HepG2 (cell line): ENCODE measurements around the gene NOS1. TPM values are rescaled to one million over a fixed set of nuclear protein-coding genes. Genes with fewer than 3 reads are reported as not detected.

ENCODE experiments used
- ASH2L ChIP-seq: fragments of 300-600, 200-600 bp; sonication (generic); IDR thresholded peaks from 2 replicates; pipeline ENCODE4 v1.7.0; 2017; ENCODE audit warnings: low read depth, mild to moderate bottlenecking, moderate library complexity, mixed read lengths, low read length; ENCODE audit not compliant: insufficient read length
- CBFB ChIP-seq: sonication (generic); formaldehyde crosslinking; IDR thresholded peaks from 2 replicates; pipeline ENCODE4 v1.4.0; 2020; ENCODE audit warnings: missing genetic modification reagents
- CBX1 ChIP-seq: IDR thresholded peaks from one replicate; pipeline ENCODE4 v1.6.1; 2016; ENCODE audit warnings: antibody characterized with exemption, low read depth
- CENPT ChIP-seq: sonication (generic); formaldehyde crosslinking; IDR thresholded peaks from 2 replicates; pipeline ENCODE4 v1.8.0; 2022; ENCODE audit warnings: low read depth, mild to moderate bottlenecking, moderate library complexity, missing genetic modification reagents
- DR1 ChIP-seq: sonication (generic); formaldehyde crosslinking; IDR thresholded peaks from 2 replicates; pipeline ENCODE4 v1.8.0; 2021; ENCODE audit warnings: mild to moderate bottlenecking, missing genetic modification reagents, inconsistent platforms
- LCORL ChIP-seq, 2 experiments: fragments of 450-650 bp in 1 of 2; sonication (generic) in 1 of 2; formaldehyde crosslinking in 1 of 2; IDR thresholded peaks; 2 replicates each; pipeline versions ENCODE4 v1.5.0 to v1.6.1; 2017 to 2020; ENCODE audit warnings: antibody characterized with exemption in 1 of 2, missing genetic modification reagents in 1 of 2
- MTA1 ChIP-seq: sonication (generic); formaldehyde crosslinking; IDR thresholded peaks from 2 replicates; pipeline ENCODE4 v1.4.0; 2020; ENCODE audit warnings: missing genetic modification reagents, mild to moderate bottlenecking, borderline replicate concordance
- MYC ChIP-seq: sonication (generic); formaldehyde crosslinking; IDR thresholded peaks from 2 replicates; pipeline ENCODE4 v1.9.0; 2021; ENCODE audit warnings: missing genetic modification reagents, borderline replicate concordance
- NR0B2 ChIP-seq: sonication (generic); formaldehyde crosslinking; IDR thresholded peaks from 2 replicates; pipeline ENCODE4 v1.4.0; 2020; ENCODE audit warnings: mild to moderate bottlenecking, missing genetic modification reagents
- RAD21 ChIP-seq: fragments of 450-650 bp; formaldehyde crosslinking; IDR thresholded peaks from 2 replicates; pipeline ENCODE4 v1.5.0; 2020; ENCODE audit warnings: mild to moderate bottlenecking
- SATB2 ChIP-seq: sonication (generic); formaldehyde crosslinking; IDR thresholded peaks from 2 replicates; pipeline ENCODE4 v1.5.0; 2020; ENCODE audit warnings: missing genetic modification reagents
- SKIL ChIP-seq: sonication (generic); formaldehyde crosslinking; IDR thresholded peaks from 2 replicates; pipeline ENCODE4 v1.8.0; 2022; ENCODE audit warnings: missing genetic modification reagents, mild to moderate bottlenecking, moderate library complexity, borderline replicate concordance
- TRIM24 ChIP-seq: sonication (generic); formaldehyde crosslinking; IDR thresholded peaks from 2 replicates; pipeline ENCODE4 v1.8.0; 2022; ENCODE audit warnings: mild to moderate bottlenecking, missing genetic modification reagents
- U2AF2 ChIP-seq: fragments of 200-400 bp; formaldehyde crosslinking; IDR thresholded peaks from 2 replicates; pipeline ENCODE4 v1.6.1; 2017; ENCODE audit warnings: low read depth, mild to moderate bottlenecking, low read length
- ZHX1 ChIP-seq: sonication (generic); formaldehyde crosslinking; IDR thresholded peaks from 2 replicates; pipeline ENCODE4 v1.8.1; 2022; ENCODE audit warnings: low read depth, mild to moderate bottlenecking, missing genetic modification reagents
- ZKSCAN8 ChIP-seq: IDR thresholded peaks from 2 replicates; pipeline ENCODE4 v1.6.1; 2016; ENCODE audit warnings: borderline replicate concordance, missing genetic modification reagents, missing compliant biosample characterization
- ZMAT3 ChIP-seq: sonication (generic); formaldehyde crosslinking; conservative IDR thresholded peaks from 2 replicates; pipeline ENCODE4 v1.7.0; 2021; ENCODE audit warnings: missing genetic modification reagents
- ZNF570 ChIP-seq: sonication (generic); formaldehyde crosslinking; IDR thresholded peaks from 2 replicates; pipeline ENCODE4 v1.4.0; 2020; ENCODE audit warnings: mild to moderate bottlenecking, missing genetic modification reagents, borderline replicate concordance
- ZNF576 ChIP-seq: sonication (generic); formaldehyde crosslinking; IDR thresholded peaks from 2 replicates; pipeline ENCODE4 v1.4.0; 2020; ENCODE audit warnings: mild to moderate bottlenecking, missing genetic modification reagents
- ZNF724P ChIP-seq: sonication (generic); formaldehyde crosslinking; IDR thresholded peaks from 2 replicates; pipeline ENCODE4 v1.8.0; 2022; ENCODE audit warnings: missing genetic modification reagents, borderline replicate concordance
- ZNF781 ChIP-seq: sonication (generic); formaldehyde crosslinking; IDR thresholded peaks from 2 replicates; pipeline ENCODE4 v1.5.1; 2020; ENCODE audit warnings: borderline replicate concordance, mild to moderate bottlenecking, missing genetic modification reagents; ENCODE audit errors: not compliant biosample characterization
- ZSCAN5A ChIP-seq: sonication (generic); formaldehyde crosslinking; IDR thresholded peaks from 2 replicates; pipeline ENCODE4 v1.8.0; 2022; ENCODE audit warnings: mild to moderate bottlenecking, missing genetic modification reagents, borderline replicate concordance
- polyA plus RNA-seq, 8 experiments: library from polyadenylated mRNA; depleted of rRNA in 3 of 8; stranded (reverse) in 7 of 8; unstranded in 1 of 8; fragments of >200 nt; fragmentation: Illumina TruSeq in 4 of 8; extraction: Trizol in 4 of 8; gene quantifications; 2 replicates each; pipeline versions ENCODE4 v1.2.1 to v1.2.3, GENCODE V29; 2011 to 2016; ENCODE audit warnings: low read depth in 4 of 8, missing spikeins in 1 of 8, mixed read lengths in 1 of 8; ENCODE audit not compliant: insufficient read depth in 1 of 8
- total RNA-seq, 5 experiments: library from RNA; depleted of rRNA; stranded (reverse); fragments of >200 nt; fragmentation: Illumina TruSeq; extraction: Trizol; gene quantifications; 2 replicates each; pipeline ENCODE4 v1.2.3, GENCODE V29; 2016; ENCODE audit warnings: low read depth in 1 of 5

Gene NOS1
- total and polyA plus RNA-seq, 2 of the 13 experiments (the other 11 are each of a cell fraction or from before 2014, with no cell fraction given): not detected

GRCh38 chr12:117190210-117190781 lies 171.1 kb downstream of the NOS1 start, which contains the start of gene FBXO21 (continued):
- TF ChIP-seq MTA1 (no peak), CENPT (CRISPR knock-in tag) (peak; percentile 64; the same call in 1 of the 2 replicates), U2AF2 (no peak), CBFB (0 out of 2 replicates have a peak, but pooled peaks have one; percentile 19), LCORL (IDR thresholded peaks at IDR 0.05) (no peak), LCORL (CRISPR knock-in tag; IDR thresholded peaks at IDR 0.05) (0 out of 2 replicates have a peak, but pooled peaks have one; percentile 22), NR0B2 (CRISPR knock-in tag) (peak; percentile 52; the same call in 1 of the 2 replicates), TRIM24 (CRISPR knock-in tag) (no peak), ZKSCAN8 (CRISPR knock-in tag) (no peak), CBX1 (peak; percentile 75), ASH2L (peak; percentile 91), ZSCAN5A (CRISPR knock-in tag) (peak; percentile 31; the same call in 1 of the 2 replicates), ZNF570 (CRISPR knock-in tag) (no peak), ZHX1 (CRISPR knock-in tag) (peak; percentile 90), MYC (CRISPR knock-in tag) (peak; percentile 71), ZNF576 (CRISPR knock-in tag) (0 out of 2 replicates have a peak, but pooled peaks have one; percentile 25), DR1 (peak; percentile 62; the same call in 1 of the 2 replicates), ZMAT3 (CRISPR knock-in tag) (0 out of 2 replicates have a peak, but pooled peaks have one; percentile 39), SATB2 (CRISPR knock-in tag) (no peak), SKIL (0 out of 2 replicates have a peak, but pooled peaks have one; percentile 26), ZNF781 (CRISPR knock-in tag) (no peak), ZNF724P (CRISPR knock-in tag) (0 out of 2 replicates have a peak, but pooled peaks have one; percentile 32), RAD21 (CRISPR knock-in tag) (peak; percentile 66)
